Natural killer cell treated with Interleukin-12 subunit alpha and Interleukin-12 subunit beta and Interleukin-15 and Interleukin-18, amount 100 ng/mL, for 72 hours (primary cell): ENCODE measurements around the gene LYPD6. TPM values are rescaled to one million over a fixed set of nuclear protein-coding genes. Genes with fewer than 3 reads are reported as not detected.

Experiments used
- ATAC-seq, 2 donors: fragments of 150-1000 bp; cut with Tn5 transposase in 1 of 2; sonication (Bioruptor Pico), chemical (Tn5 transposase) in 1 of 2; 2 replicates each; pipeline ENCODE4 v1.10.0; 2021
- DNase-seq: peaks from one replicate; pipeline ENCODE4 v3.0.0; 2022; ENCODE audit warnings: low spot score
- H3K27ac Mint-ChIP-seq, 2 donors: 1 replicate in 1 of 2; 2 replicates in 1 of 2; pipeline ENCODE4 v1.8.0; 2022; ENCODE audit warnings: mixed read lengths in 2 of 2, mild to moderate bottlenecking in 1 of 2, moderate library complexity in 1 of 2
- H3K27me3 Mint-ChIP-seq, 2 donors: 1 replicate in 1 of 2; 2 replicates in 1 of 2; pipeline ENCODE4 v1.8.0; 2022; ENCODE audit warnings: mixed read lengths in 2 of 2
- H3K36me3 Mint-ChIP-seq: one replicate; pipeline ENCODE4 v1.8.0; 2022; ENCODE audit warnings: mixed read lengths
- H3K4me1 Mint-ChIP-seq, 2 donors: 1 replicate in 1 of 2; 2 replicates in 1 of 2; pipeline ENCODE4 v1.8.0; 2022; ENCODE audit warnings: low read depth in 2 of 2, mixed read lengths in 2 of 2, mild to moderate bottlenecking in 1 of 2
- H3K4me3 Mint-ChIP-seq: one replicate; pipeline ENCODE4 v1.8.0; 2022; ENCODE audit warnings: mixed read lengths
- H3K9me3 Mint-ChIP-seq: 2 replicates; pipeline ENCODE4 v1.8.0; 2022; ENCODE audit warnings: mixed read lengths
- total RNA-seq, 2 donors: library from RNA; stranded (reverse); gene quantifications; one replicate each; pipeline ENCODE4 v1.2.3, GENCODE V29; 2022

The LYPD6 gene
- total RNA-seq, 2 donors from 2014 or later, result not detected

DNA sequence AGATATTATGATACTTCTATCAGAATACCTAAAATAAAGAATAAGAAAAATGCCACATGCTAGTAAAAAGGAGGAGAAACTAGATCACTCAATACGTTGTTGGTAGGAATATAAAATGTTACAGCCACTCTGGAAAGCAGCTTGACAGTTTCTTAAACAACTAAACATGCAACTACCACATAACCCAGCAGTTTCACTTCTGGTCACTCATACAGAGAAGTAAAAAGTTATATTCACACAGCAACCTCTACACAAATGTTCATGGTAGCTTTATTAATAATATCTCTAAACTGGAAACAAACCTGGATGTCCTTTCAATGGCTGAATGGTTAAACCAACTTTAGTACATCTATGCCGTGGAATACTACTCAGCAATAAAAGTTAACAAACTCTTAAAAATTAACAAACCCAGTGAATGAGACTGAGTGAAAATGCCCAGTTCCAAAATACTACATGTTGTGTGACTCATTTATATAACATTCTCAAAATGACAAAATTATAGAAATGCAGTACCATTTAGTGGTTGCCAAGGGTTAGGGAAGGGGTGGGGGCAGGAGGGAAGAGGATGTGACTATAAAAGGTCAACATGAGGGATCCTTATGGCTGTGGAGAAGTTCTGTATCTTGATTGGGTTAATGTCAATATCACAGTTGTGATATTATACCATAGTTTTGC lies 133.1 kb downstream of the LYPD6 start:
- H3K4me3 Mint-ChIP-seq, result no peak overlapping the region
- peaks cover 19% of the 10 kb centered on the region for H3K9me3 Mint-ChIP-seq
- DNase-seq, result no peak
- H3K27ac Mint-ChIP-seq, result no peak overlapping the region
- H3K4me1 Mint-ChIP-seq, result no peaks in the 10 kb centered on the region
- ATAC-seq, result peak in 1 of 2 donors; percentile 75
- H3K27me3 Mint-ChIP-seq, result peaks cover 0 to 5% of the 10 kb centered on the region in 2 donors
- peaks cover 13% of the 10 kb centered on the region for H3K36me3 Mint-ChIP-seq

GRCh38 chr2:149464396-149464795 lies 134.0 kb downstream of the LYPD6 start:
- H3K4me1 Mint-ChIP-seq, result no peaks in the 10 kb centered on the region
- DNase-seq, result no peak
- peaks cover 0 to 5% of the 10 kb centered on the region in 2 donors for H3K27me3 Mint-ChIP-seq
- no peak for ATAC-seq
- peaks cover 8% of the 10 kb centered on the region for H3K36me3 Mint-ChIP-seq
- no peak overlapping the region for H3K27ac Mint-ChIP-seq
- H3K9me3 Mint-ChIP-seq, result peaks cover 15% of the 10 kb centered on the region
- H3K4me3 Mint-ChIP-seq, result no peak overlapping the region

DNA sequence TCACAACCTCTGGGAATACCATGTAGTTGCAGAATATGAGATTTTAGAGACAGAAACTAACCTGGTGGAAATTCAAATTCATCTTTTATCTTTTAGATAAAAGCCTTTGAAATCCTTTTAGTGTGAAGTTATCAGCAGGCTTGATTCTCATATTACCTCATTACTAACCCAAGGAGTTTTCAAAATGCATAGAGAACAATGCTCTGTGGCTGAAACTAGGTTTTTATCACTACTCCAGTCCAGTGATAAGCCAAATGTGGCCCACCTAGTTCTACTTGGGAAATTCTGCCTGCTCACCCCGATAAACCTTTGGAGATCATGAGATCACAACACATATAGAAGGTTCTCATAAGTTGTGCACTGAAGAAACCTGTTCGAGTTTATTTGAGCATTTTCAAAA lies 135.5 kb downstream of the LYPD6 start:
- no peak overlapping the region for H3K4me3 Mint-ChIP-seq
- H3K36me3 Mint-ChIP-seq, result peaks cover 2% of the 10 kb centered on the region
- no peaks in the 10 kb centered on the region for H3K4me1 Mint-ChIP-seq
- ATAC-seq (no peak), DNase-seq (no peak)
- H3K27me3 Mint-ChIP-seq, result peaks cover 0 to under 1% of the 10 kb centered on the region in 2 donors
- H3K27ac Mint-ChIP-seq, result no peak overlapping the region
- H3K9me3 Mint-ChIP-seq, result peaks cover 9% of the 10 kb centered on the region

DNA sequence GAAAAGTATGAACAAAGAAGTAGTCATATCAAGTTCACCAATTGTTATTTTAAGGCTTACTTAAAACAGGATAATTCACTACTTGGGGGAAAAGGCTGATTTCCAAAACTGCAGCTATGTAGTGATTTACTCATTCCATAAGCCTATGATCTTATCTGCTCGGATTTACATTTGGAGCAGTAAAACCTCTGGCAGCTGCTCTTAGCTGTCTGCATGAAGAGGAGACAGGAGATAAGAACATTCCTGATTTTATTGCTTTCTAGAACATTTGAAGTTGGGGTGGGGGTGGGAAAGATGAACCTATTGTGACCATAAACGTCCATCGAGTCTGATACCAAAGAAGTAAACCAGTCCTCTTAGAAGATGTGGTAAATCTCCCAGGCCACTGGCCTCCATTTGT lies 136.2 kb downstream of the LYPD6 start:
- H3K27ac Mint-ChIP-seq, result no peak overlapping the region
- H3K4me1 Mint-ChIP-seq, result no peaks in the 10 kb centered on the region
- no peak overlapping the region for H3K4me3 Mint-ChIP-seq
- H3K27me3 Mint-ChIP-seq, result no peaks in the 10 kb centered on the region
- ATAC-seq (no peak), DNase-seq (no peak)
- no peaks in the 10 kb centered on the region for H3K36me3 Mint-ChIP-seq
- H3K9me3 Mint-ChIP-seq, result peaks cover 7% of the 10 kb centered on the region

GRCh38 chr2:149467436-149467835 lies 137.0 kb downstream of the LYPD6 start:
- Mint-ChIP-seq H3K9me3 (peaks cover 5% of the 10 kb centered on the region), H3K27ac (no peak overlapping the region), H3K27me3 (no peaks in the 10 kb centered on the region), H3K36me3 (no peaks in the 10 kb centered on the region), H3K4me3 (no peak overlapping the region), H3K4me1 (no peaks in the 10 kb centered on the region)
- no peak for DNase-seq
- ATAC-seq, result no peak

GRCh38 chr2:149468636-149469035 lies 138.2 kb downstream of the LYPD6 start:
- H3K4me3 Mint-ChIP-seq, result no peak overlapping the region
- ATAC-seq, result no peak
- no peaks in the 10 kb centered on the region for H3K4me1 Mint-ChIP-seq
- peaks cover 5% of the 10 kb centered on the region for H3K9me3 Mint-ChIP-seq
- no peak overlapping the region for H3K27ac Mint-ChIP-seq
- no peaks in the 10 kb centered on the region for H3K27me3 Mint-ChIP-seq
- DNase-seq, result no peak
- no peaks in the 10 kb centered on the region for H3K36me3 Mint-ChIP-seq

GRCh38 chr2:149470046-149470445 lies 139.7 kb downstream of the LYPD6 start:
- H3K4me3 Mint-ChIP-seq, result no peak overlapping the region
- H3K36me3 Mint-ChIP-seq, result no peaks in the 10 kb centered on the region
- peaks cover 5% of the 10 kb centered on the region for H3K9me3 Mint-ChIP-seq
- no peaks in the 10 kb centered on the region for H3K4me1 Mint-ChIP-seq
- no peak for ATAC-seq
- no peak overlapping the region for H3K27ac Mint-ChIP-seq
- H3K27me3 Mint-ChIP-seq, result no peaks in the 10 kb centered on the region
- DNase-seq, result no peak

GRCh38 chr2:149472413-149472812 lies 142.0 kb downstream of the LYPD6 start:
- peaks cover 5% of the 10 kb centered on the region for H3K9me3 Mint-ChIP-seq
- no peaks in the 10 kb centered on the region for H3K36me3 Mint-ChIP-seq
- H3K27me3 Mint-ChIP-seq, result no peaks in the 10 kb centered on the region
- H3K4me1 Mint-ChIP-seq, result no peaks in the 10 kb centered on the region
- ATAC-seq (no peak), DNase-seq (no peak)
- H3K4me3 Mint-ChIP-seq, result no peak overlapping the region
- H3K27ac Mint-ChIP-seq, result no peak overlapping the region

GRCh38 chr2:149473068-149473467 lies 142.7 kb downstream of the LYPD6 start:
- Mint-ChIP-seq H3K27me3 (no peaks in the 10 kb centered on the region), H3K36me3 (no peaks in the 10 kb centered on the region), H3K4me1 (no peaks in the 10 kb centered on the region), H3K4me3 (no peak overlapping the region), H3K9me3 (peaks cover 2% of the 10 kb centered on the region), H3K27ac (no peak overlapping the region)
- DNase-seq (no peak), ATAC-seq (no peak)

DNA sequence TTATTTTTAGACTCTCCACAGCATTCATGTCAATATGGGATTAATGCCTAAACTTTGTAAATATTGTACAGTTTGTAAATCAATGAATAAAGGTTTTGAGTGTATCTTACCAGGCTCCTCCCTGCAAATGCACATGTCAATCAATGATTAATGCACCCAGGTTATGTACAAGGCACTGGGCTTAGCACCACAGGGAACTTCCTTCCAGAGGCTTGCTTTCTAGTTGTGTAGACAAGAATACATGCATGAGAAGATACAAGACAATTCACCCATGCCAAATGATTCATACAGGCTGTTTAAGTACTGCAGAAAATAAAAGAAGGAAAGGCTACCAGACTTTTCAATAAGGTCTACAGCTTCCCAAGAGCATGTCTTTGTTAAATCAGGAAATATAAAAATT lies 143.1 kb downstream of the LYPD6 start:
- ATAC-seq (no peak), DNase-seq (no peak)
- no peaks in the 10 kb centered on the region for H3K27me3 Mint-ChIP-seq
- H3K36me3 Mint-ChIP-seq, result no peaks in the 10 kb centered on the region
- no peaks in the 10 kb centered on the region for H3K9me3 Mint-ChIP-seq
- no peak overlapping the region for H3K4me3 Mint-ChIP-seq
- no peak overlapping the region for H3K27ac Mint-ChIP-seq
- H3K4me1 Mint-ChIP-seq, result no peaks in the 10 kb centered on the region

GRCh38 chr2:149483004-149483605 lies 152.7 kb downstream of the LYPD6 start:
- no peak for ATAC-seq
- H3K27ac Mint-ChIP-seq, result no peak overlapping the region
- H3K9me3 Mint-ChIP-seq, result peaks cover 9% of the 10 kb centered on the region
- H3K36me3 Mint-ChIP-seq, result no peaks in the 10 kb centered on the region
- DNase-seq, result no peak
- H3K4me1 Mint-ChIP-seq, result no peaks in the 10 kb centered on the region
- H3K27me3 Mint-ChIP-seq, result peaks cover 4 to 12% of the 10 kb centered on the region in 2 donors
- H3K4me3 Mint-ChIP-seq, result no peak overlapping the region

DNA sequence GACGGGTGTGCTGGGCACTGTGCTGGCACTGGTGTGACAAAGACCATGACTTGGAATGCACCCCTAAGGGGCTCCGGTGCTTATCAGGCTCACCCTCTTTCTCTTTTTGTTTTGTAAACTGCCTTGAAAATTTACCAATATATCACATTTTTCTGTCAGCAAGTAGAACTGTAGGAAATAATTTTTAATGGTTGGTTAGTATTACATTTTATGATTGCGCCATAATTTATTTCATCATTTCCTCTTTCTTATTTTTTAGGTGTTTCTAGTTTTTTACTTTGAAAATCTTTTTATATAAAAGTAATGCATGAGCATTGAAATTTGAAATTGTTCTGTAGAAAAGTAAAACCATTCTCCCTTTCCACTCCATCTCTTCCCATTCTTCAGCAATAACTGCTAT lies 156.3 kb downstream of the LYPD6 start:
- H3K27ac Mint-ChIP-seq, result no peak overlapping the region
- H3K36me3 Mint-ChIP-seq, result no peaks in the 10 kb centered on the region
- H3K27me3 Mint-ChIP-seq, result peaks cover 0 to 2% of the 10 kb centered on the region in 2 donors
- DNase-seq (no peak), ATAC-seq (no peak)
- H3K4me1 Mint-ChIP-seq, result no peaks in the 10 kb centered on the region
- no peaks in the 10 kb centered on the region for H3K9me3 Mint-ChIP-seq
- no peak overlapping the region for H3K4me3 Mint-ChIP-seq

- Mint-ChIP-seq H3K36me3 (no peaks in the 10 kb centered on the region), H3K27me3 (peaks cover 0 to 2% of the 10 kb centered on the region in 2 donors), H3K9me3 (no peaks in the 10 kb centered on the region), H3K27ac (no peak overlapping the region), H3K4me1 (no peaks in the 10 kb centered on the region), H3K4me3 (no peak overlapping the region)
- ATAC-seq (no peak), DNase-seq (no peak)
Observed at GRCh38 chr2:149487189-149487588, 156.8 kb downstream of the LYPD6 start.

DNA sequence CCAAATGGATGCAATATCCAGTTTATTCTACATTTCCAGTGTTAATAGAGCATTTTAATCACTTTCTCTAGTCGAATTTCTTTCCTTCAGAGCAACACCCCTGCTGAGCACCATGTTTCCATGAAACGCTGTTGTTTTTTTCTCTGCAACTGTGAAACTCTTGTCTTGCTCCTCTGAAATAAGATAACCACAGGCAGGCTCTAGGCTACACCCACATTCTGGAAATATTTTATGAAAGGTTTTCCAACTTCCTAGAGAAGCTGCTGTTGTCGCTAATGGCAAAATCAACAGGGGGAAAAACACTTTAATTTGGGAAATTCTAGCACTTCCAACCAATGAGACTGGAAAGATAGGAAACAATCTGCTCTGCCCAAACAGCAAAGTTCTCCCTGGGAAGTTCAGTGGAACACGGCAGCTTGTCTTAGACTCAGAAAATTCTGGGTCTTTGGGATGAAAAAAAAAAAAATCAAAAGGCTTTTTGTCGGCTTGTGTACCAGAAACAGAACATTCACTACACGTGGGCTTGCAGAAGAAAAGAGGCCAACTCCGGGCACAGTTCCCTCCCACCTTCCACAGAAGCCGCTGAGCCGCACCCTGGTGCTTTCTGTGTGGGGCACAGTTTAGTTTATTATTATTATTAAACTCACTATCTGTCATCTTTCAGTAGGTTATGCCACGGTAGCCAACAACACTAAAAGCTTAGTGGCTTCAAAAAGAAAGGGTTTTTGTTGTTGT lies 158.5 kb downstream of the LYPD6 start:
- no peak overlapping the region for H3K4me3 Mint-ChIP-seq
- no peaks in the 10 kb centered on the region for H3K4me1 Mint-ChIP-seq
- peaks cover 3% of the 10 kb centered on the region for H3K9me3 Mint-ChIP-seq
- ATAC-seq (no peak), DNase-seq (no peak)
- H3K27ac Mint-ChIP-seq, result no peak overlapping the region
- no peaks in the 10 kb centered on the region for H3K36me3 Mint-ChIP-seq
- H3K27me3 Mint-ChIP-seq, result peaks cover 6 to 12% of the 10 kb centered on the region in 2 donors
